ENCODE data around the gene MAGI1.

DNA sequence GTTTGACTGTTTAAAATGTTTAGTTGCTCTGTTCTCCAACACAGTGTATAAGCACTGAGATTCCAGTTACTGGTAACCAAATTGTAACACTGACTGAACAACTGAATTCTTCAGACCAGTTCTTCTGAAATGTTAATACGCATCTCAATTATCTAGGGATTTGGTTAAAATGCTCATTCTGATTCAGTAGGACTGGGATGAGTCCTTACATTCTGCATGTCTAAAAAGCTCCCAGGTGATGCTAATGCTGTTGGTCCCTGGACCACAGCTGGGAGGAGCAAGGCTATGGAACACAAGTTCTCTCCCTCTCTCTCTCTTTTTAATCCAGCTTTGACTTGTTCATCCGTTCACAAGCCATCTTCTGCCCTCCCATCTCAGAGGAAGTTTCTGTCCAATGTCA, 380.3 kb downstream of the MAGI1 start:
- TF ChIP-seq, protein P1, sequence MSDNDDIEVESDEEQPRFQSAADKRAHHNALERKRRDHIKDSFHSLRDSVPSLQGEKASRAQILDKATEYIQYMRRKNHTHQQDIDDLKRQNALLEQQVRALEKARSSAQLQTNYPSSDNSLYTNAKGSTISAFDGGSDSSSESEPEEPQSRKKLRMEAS (IDR thresholded peaks at IDR 0.05): no peak
- TF ChIP-seq CEBPB (IDR thresholded peaks at IDR 0.05; ENCODE audit: low read depth) (no peak), POLR2A (IDR thresholded peaks at IDR 0.05; ENCODE audit: borderline replicate concordance, extremely low read depth, insufficient read depth, insufficient read length) (no peak)
- TF ChIP-seq, protein P2, sequence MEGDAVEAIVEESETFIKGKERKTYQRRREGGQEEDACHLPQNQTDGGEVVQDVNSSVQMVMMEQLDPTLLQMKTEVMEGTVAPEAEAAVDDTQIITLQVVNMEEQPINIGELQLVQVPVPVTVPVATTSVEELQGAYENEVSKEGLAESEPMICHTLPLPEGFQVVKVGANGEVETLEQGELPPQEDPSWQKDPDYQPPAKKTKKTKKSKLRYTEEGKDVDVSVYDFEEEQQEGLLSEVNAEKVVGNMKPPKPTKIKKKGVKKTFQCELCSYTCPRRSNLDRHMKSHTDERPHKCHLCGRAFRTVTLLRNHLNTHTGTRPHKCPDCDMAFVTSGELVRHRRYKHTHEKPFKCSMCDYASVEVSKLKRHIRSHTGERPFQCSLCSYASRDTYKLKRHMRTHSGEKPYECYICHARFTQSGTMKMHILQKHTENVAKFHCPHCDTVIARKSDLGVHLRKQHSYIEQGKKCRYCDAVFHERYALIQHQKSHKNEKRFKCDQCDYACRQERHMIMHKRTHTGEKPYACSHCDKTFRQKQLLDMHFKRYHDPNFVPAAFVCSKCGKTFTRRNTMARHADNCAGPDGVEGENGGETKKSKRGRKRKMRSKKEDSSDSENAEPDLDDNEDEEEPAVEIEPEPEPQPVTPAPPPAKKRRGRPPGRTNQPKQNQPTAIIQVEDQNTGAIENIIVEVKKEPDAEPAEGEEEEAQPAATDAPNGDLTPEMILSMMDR (IDR thresholded peaks at IDR 0.05 in 2 of 3, conservative IDR thresholded peaks at IDR 0.05 in 1 of 3; ENCODE audit: borderline replicate concordance in 1 of 3, insufficient read depth in 1 of 3, low read depth in 2 of 3, low read length in 2 of 3): no peak
- TF ChIP-seq, protein P3, sequence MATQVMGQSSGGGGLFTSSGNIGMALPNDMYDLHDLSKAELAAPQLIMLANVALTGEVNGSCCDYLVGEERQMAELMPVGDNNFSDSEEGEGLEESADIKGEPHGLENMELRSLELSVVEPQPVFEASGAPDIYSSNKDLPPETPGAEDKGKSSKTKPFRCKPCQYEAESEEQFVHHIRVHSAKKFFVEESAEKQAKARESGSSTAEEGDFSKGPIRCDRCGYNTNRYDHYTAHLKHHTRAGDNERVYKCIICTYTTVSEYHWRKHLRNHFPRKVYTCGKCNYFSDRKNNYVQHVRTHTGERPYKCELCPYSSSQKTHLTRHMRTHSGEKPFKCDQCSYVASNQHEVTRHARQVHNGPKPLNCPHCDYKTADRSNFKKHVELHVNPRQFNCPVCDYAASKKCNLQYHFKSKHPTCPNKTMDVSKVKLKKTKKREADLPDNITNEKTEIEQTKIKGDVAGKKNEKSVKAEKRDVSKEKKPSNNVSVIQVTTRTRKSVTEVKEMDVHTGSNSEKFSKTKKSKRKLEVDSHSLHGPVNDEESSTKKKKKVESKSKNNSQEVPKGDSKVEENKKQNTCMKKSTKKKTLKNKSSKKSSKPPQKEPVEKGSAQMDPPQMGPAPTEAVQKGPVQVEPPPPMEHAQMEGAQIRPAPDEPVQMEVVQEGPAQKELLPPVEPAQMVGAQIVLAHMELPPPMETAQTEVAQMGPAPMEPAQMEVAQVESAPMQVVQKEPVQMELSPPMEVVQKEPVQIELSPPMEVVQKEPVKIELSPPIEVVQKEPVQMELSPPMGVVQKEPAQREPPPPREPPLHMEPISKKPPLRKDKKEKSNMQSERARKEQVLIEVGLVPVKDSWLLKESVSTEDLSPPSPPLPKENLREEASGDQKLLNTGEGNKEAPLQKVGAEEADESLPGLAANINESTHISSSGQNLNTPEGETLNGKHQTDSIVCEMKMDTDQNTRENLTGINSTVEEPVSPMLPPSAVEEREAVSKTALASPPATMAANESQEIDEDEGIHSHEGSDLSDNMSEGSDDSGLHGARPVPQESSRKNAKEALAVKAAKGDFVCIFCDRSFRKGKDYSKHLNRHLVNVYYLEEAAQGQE (IDR thresholded peaks at IDR 0.05; ENCODE audit: low read depth): no peak
- TF ChIP-seq, protein P4, sequence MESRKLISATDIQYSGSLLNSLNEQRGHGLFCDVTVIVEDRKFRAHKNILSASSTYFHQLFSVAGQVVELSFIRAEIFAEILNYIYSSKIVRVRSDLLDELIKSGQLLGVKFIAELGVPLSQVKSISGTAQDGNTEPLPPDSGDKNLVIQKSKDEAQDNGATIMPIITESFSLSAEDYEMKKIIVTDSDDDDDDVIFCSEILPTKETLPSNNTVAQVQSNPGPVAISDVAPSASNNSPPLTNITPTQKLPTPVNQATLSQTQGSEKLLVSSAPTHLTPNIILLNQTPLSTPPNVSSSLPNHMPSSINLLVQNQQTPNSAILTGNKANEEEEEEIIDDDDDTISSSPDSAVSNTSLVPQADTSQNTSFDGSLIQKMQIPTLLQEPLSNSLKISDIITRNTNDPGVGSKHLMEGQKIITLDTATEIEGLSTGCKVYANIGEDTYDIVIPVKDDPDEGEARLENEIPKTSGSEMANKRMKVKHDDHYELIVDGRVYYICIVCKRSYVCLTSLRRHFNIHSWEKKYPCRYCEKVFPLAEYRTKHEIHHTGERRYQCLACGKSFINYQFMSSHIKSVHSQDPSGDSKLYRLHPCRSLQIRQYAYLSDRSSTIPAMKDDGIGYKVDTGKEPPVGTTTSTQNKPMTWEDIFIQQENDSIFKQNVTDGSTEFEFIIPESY (IDR thresholded peaks at IDR 0.05; ENCODE audit: extremely low read depth, insufficient replicate concordance, low read length): no peak
